Stimulated activated naive CD8-positive, alpha-beta T cell treated with anti-CD3 and anti-CD28 coated beads, Interleukin-15, amount 100 ng/mL, for 72 hours (primary cell): ENCODE results near the gene CLSTN3.
"Not testable (repeated sequence)": the region's sequence is repeated elsewhere in the genome, so short reads cannot be mapped to it uniquely, and the experiment has no call there.

Experiments used
- ATAC-seq: fragments of 150-1000 bp; cut with Tn5 transposase; 2 replicates; pipeline ENCODE4 v1.10.0; 2021; ENCODE audit warnings: mild to moderate bottlenecking, moderate library complexity
- DNase-seq, 2 donors: peaks; one replicate each; pipeline ENCODE4 v3.0.0; 2021 to 2022
- H3K27ac Mint-ChIP-seq, 2 donors: one replicate each; pipeline ENCODE4 v1.8.0; 2022; ENCODE audit warnings: mild to moderate bottlenecking in 2 of 2, mixed read lengths in 2 of 2, moderate library complexity in 2 of 2
- H3K27me3 Mint-ChIP-seq: one replicate; pipeline ENCODE4 v1.8.0; 2022; ENCODE audit warnings: mixed read lengths
- H3K4me1 Mint-ChIP-seq: one replicate; pipeline ENCODE4 v1.8.0; 2022; ENCODE audit warnings: mild to moderate bottlenecking, mixed read lengths
- H3K4me3 Mint-ChIP-seq, 2 donors: one replicate each; pipeline ENCODE4 v1.8.0; 2022; ENCODE audit warnings: mild to moderate bottlenecking in 2 of 2, mixed read lengths in 2 of 2, moderate library complexity in 1 of 2
- H3K9me3 Mint-ChIP-seq, 2 donors: one replicate each; pipeline ENCODE4 v1.8.0; 2022; ENCODE audit warnings: mixed read lengths in 2 of 2

CLSTN3 gene

DNA sequence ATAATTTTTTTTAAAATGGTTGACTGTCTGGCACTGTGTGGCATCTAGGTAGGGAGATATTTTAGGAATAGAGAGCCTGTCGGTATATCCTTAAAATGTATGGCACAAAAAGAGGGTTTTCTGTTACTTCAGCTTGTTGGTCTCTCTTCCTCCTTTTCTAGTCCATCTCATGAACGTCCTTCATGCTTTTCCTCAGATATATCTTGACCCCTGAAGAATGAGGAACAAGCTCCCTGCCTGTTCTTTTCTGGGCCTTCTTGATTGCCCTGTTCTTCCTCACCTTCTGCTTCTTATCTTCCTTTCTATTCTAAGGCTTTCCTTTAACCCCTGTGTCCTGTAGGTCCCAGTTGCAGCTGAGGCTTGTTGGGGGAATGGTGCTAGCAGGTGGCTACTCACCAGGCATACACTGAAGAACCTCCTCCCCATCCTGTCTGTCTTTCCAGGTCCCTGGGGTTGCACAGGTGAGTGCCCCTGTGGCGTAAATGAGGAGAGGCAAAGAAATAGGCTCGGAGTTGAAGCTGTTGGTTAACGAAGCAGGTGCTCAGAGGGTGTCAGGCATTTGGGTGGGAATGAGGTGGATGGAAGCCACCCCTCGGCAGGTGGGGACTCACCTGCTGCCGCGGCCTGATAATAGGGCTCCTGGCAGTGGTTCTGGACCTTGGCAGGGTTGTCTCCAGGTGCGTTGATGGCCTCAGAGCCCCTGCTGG is 30.7 kb upstream of the CLSTN3 start:
- DNase-seq: no peak
- ATAC-seq: no peak
- Mint-ChIP-seq H3K27ac (no peak overlapping the region), H3K9me3 (no peaks in the 10 kb centered on the region), H3K27me3 (no peaks in the 10 kb centered on the region), H3K4me3 (no peak overlapping the region), H3K4me1 (peaks cover 21% of the 10 kb centered on the region)

GRCh38 chr12:7100239-7100638 is 29.9 kb upstream of the CLSTN3 start:
- Mint-ChIP-seq H3K27ac (no peak overlapping the region), H3K27me3 (no peaks in the 10 kb centered on the region), H3K4me1 (peaks cover 22% of the 10 kb centered on the region), H3K9me3 (peaks cover 0 to under 1% of the 10 kb centered on the region in 2 donors), H3K4me3 (no peak overlapping the region)
- DNase-seq (no peak), ATAC-seq (no peak)

GRCh38 chr12:7101047-7101693 is 29.0 kb upstream of the CLSTN3 start:
- Mint-ChIP-seq H3K9me3 (peaks cover 9% of the 10 kb centered on the region in 2 donors), H3K27me3 (no peaks in the 10 kb centered on the region), H3K27ac (peak overlapping the region in 1 of 2 donors; percentile 29), H3K4me1 (peaks cover 31% of the 10 kb centered on the region), H3K4me3 (no peak overlapping the region)
- ATAC-seq (no peak), DNase-seq (no peak)

DNA sequence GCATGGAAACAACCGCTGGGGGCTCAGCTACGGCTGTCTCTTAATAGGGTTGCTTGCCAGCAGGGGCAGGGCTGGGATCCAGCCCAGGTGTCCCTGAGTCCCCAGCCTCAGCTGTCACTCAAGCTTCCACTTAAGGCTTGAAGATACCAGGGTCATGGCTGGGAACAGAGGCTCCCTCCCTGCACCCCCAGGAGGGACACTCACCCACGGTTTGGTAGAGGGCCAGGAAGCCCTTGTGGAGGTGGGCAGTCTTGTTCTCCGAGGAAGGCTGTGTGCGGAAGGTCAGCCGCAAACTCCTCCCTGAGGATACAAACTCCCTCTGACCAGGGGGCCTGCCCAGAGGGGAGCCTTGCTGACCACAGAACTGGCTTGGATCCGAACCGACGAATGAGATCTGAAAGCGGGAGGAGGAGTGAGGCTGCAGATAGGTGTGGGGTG is 28.5 kb upstream of the CLSTN3 start:
- ATAC-seq: no peak
- Mint-ChIP-seq H3K9me3 (peaks cover 13 to 14% of the 10 kb centered on the region in 2 donors), H3K4me3 (no peak overlapping the region), H3K27ac (no peak overlapping the region), H3K27me3 (no peaks in the 10 kb centered on the region), H3K4me1 (peaks cover 30% of the 10 kb centered on the region)
- DNase-seq: no peak

- Mint-ChIP-seq H3K4me1 (peaks cover 31% of the 10 kb centered on the region), H3K27me3 (no peaks in the 10 kb centered on the region), H3K4me3 (no peak overlapping the region), H3K9me3 (peaks cover 13 to 16% of the 10 kb centered on the region in 2 donors), H3K27ac (peak overlapping the region; percentile 29 to 85)
- ATAC-seq (no peak), DNase-seq (no peak)
These were observed 27.6 kb upstream of the CLSTN3 start for GRCh38 chr12:7102582-7102981.

DNA sequence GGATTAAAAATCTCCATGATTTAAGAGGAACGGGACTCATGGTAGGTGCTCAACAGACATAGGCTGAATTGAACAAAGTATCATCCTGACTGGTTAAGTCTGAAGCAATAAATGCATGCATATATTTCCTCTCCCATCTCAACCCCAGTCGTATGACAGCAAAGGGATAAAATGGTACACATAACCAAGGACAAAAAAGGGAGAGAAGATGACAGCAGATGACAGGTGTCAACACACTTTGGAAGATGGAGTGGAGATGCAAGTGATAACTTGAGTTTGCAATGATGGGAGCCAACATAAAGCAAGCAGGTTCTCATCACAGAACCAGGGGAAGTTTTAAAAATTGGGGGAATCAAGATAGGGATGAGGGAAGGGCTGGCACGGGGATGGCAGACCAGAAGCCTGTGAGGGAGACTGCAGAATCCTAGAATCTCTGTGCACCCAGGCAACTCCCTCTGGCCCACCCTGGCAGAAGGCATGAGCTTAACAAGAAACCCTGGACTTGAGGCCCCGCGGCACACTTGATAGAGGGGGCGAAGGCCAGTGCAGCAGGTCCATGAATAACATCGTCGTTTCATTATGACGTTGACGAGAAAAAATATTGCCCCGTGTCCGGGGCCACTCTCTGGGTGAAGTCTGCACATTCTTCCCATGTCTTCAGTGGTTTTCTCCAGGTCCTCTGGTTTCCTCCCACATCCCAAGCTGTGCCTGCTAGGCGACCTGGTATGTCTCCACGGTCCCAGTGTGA is 26.2 kb upstream of the CLSTN3 start:
- H3K9me3 Mint-ChIP-seq: peaks cover 13 to 16% of the 10 kb centered on the region in 2 donors
- no peak overlapping the region for H3K4me3 Mint-ChIP-seq
- H3K27ac Mint-ChIP-seq: no peak overlapping the region
- H3K4me1 Mint-ChIP-seq: peaks cover 38% of the 10 kb centered on the region
- no peak for ATAC-seq
- no peak for DNase-seq
- no peaks in the 10 kb centered on the region for H3K27me3 Mint-ChIP-seq

GRCh38 chr12:7106082-7106481 is 24.1 kb upstream of the CLSTN3 start:
- Mint-ChIP-seq H3K9me3 (peaks cover 13 to 16% of the 10 kb centered on the region in 2 donors), H3K4me3 (no peak overlapping the region), H3K27me3 (no peaks in the 10 kb centered on the region), H3K27ac (no peak overlapping the region), H3K4me1 (peaks cover 55% of the 10 kb centered on the region)
- no peak for ATAC-seq
- no peak for DNase-seq

DNA sequence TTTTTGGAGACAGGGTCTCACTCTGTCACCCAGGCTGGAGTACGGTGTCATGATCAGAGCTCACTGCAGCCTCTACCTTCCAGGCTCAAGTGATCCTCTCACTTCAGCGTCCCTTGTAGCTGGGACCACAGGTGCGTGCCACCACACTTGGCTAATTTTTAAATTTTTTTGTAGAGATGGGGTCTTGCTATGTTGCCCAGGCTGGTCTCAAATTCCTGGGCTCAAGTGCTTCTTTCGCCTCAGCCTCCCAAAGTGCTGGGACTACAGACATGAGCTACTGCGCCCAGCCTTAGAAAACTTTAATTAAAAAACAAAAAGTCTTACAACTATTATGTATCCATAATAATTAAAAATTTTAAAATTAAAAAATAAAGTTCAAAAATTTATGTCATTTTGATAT is 23.0 kb upstream of the CLSTN3 start:
- H3K4me3 Mint-ChIP-seq, DNase-seq, H3K27me3 Mint-ChIP-seq, H3K27ac Mint-ChIP-seq, ATAC-seq: not testable (repeated sequence)
- Mint-ChIP-seq H3K4me1 (peaks cover 56% of the 10 kb centered on the region), H3K9me3 (peaks cover 13 to 16% of the 10 kb centered on the region in 2 donors)

DNA sequence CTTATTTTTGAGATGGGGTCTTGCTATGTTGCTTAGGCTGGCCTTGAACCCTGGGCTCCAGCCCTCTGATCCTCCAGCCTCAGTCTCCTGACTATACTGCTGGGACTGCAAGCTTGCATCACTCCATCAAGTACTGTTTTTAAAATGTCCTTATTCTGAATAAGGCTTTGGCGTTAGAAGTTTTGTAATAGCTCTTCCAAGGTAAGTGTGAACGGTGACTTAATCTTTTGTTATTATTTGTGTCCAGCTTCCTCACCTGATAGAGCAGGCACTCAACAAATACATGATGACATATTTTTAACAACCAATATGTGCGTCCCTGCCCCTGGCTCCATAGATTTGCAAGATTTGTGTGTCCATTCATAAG is 22.6 kb upstream of the CLSTN3 start:
- Mint-ChIP-seq H3K27ac (peak overlapping the region; percentile 97 to 98), H3K4me1 (peaks cover 56% of the 10 kb centered on the region), H3K9me3 (peaks cover 13 to 16% of the 10 kb centered on the region in 2 donors), H3K4me3 (peak overlapping the region; percentile 92 to 98), H3K27me3 (no peaks in the 10 kb centered on the region)
- DNase-seq (no peak), ATAC-seq (no peak)

- H3K4me1 Mint-ChIP-seq: peaks cover 57% of the 10 kb centered on the region
- H3K27me3 Mint-ChIP-seq: no peaks in the 10 kb centered on the region
- peak overlapping the region; percentile 92 to 98 for H3K4me3 Mint-ChIP-seq
- DNase-seq (peak; percentile 77 to 87), ATAC-seq (peak; percentile 98)
- H3K27ac Mint-ChIP-seq: peak overlapping the region; percentile 97 to 98
- peaks cover 13 to 16% of the 10 kb centered on the region in 2 donors for H3K9me3 Mint-ChIP-seq
These were observed 22.0 kb upstream of the CLSTN3 start for GRCh38 chr12:7108003-7108795.

GRCh38 chr12:7108796-7109571 is 21.2 kb upstream of the CLSTN3 start, which contains the start of gene C1RL:
Gene C1RL, minus strand, starts transcription at chr12:7109214. Its CDS starts 34 bp downstream, at chr12:7109180.
- peak within 1 kb of the TSS; percentile 97 to 98 for H3K27ac Mint-ChIP-seq
- peak; percentile 32 for ATAC-seq
- peak; percentile 77 to 80 for DNase-seq
- peaks cover 55% of the 10 kb centered on the region for H3K4me1 Mint-ChIP-seq
- peaks cover 13 to 16% of the 10 kb centered on the region in 2 donors for H3K9me3 Mint-ChIP-seq
- peak within 1 kb of the TSS; percentile 92 to 98 for H3K4me3 Mint-ChIP-seq
- no peaks in the 10 kb centered on the region for H3K27me3 Mint-ChIP-seq

GRCh38 chr12:7109572-7109920 is 20.6 kb upstream of the CLSTN3 start:
- ATAC-seq (no peak), DNase-seq (no peak)
- H3K9me3 Mint-ChIP-seq: peaks cover 13 to 16% of the 10 kb centered on the region in 2 donors
- no peaks in the 10 kb centered on the region for H3K27me3 Mint-ChIP-seq
- peaks cover 52% of the 10 kb centered on the region for H3K4me1 Mint-ChIP-seq
- H3K27ac Mint-ChIP-seq: peak overlapping the region in 1 of 2 donors; percentile 61
- H3K4me3 Mint-ChIP-seq: peak overlapping the region; percentile 92 to 98

DNA sequence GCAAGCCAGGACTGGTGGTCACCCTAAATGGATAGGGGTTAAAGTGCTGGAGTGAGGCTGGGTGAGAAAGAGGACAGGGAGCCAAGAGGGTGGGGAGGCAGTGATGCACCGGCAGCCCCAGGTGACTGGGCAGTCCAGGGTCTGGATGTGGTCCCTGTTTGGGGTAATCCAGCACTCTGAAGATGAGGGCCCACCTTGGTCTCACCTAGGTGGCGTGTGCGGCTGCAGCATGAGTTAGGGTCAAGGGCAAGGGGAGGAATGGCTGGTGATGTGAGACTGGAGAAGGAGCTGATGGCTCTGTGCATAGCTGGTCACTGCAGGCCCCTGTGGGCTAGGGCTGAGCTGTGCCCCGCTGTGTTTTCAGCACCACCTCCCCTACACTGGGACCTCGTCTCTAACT is 19.5 kb upstream of the CLSTN3 start:
- DNase-seq (no peak), ATAC-seq (no peak)
- Mint-ChIP-seq H3K4me1 (peaks cover 56% of the 10 kb centered on the region), H3K27me3 (no peaks in the 10 kb centered on the region), H3K27ac (no peak overlapping the region), H3K9me3 (peaks cover 9 to 12% of the 10 kb centered on the region in 2 donors), H3K4me3 (no peak overlapping the region)

GRCh38 chr12:7112041-7112440 is 18.1 kb upstream of the CLSTN3 start:
- peaks cover 49% of the 10 kb centered on the region for H3K4me1 Mint-ChIP-seq
- DNase-seq (no peak), ATAC-seq (no peak)
- no peaks in the 10 kb centered on the region for H3K27me3 Mint-ChIP-seq
- no peak overlapping the region for H3K4me3 Mint-ChIP-seq
- no peak overlapping the region for H3K27ac Mint-ChIP-seq
- no peaks in the 10 kb centered on the region for H3K9me3 Mint-ChIP-seq
